NCI-H774 (cell line): ENCODE data around the gene PRRC2A.

ENCODE experiments used
- DNase-seq: peaks from one replicate; lab custom pipeline; 2025; lab: John Stamatoyannopoulos, UW

Gene PRRC2A

DNA sequence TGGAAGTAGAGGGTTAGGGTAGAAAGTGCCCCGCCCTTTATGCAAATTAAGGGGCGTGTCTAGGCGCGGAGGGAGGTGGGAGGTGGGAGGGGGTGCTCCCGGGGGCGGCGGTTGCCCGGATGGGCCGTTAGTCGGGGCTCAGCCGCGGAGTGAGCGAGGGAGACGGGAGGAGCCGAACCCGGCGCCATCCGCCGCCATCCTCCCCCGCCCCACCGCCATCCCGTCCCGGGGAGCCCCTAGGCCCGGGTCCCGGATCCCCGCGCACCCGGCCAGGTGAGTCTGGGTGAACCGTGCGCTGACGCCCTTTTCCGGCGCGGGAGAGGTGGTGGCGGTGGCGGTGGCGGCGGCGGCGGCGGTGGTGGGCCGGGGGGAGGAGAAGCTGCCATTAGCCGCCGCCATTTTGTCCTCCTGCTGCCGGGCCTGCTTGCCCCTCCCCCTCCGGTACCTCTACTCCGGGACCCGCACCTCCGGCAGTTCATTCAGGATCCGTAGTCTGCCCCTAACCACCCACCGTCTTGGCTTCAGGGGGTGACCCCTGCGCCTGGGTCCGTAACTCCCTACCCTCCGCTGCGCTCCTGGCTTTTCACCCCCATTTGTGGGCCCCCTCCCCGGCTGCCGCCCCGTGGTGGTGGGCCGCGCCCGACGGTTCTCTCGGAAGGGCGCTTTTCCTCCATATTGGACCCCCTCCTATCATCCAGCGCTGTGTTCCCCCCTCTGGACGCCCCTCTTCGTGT, at the start of gene PRRC2A:
Gene PRRC2A (plus strand): TSS at position 130 of the 734 bp plus-strand sequence. CDS start 2,075 bp downstream, outside the sequence.
- DNase-seq = peak; percentile 82

DNA sequence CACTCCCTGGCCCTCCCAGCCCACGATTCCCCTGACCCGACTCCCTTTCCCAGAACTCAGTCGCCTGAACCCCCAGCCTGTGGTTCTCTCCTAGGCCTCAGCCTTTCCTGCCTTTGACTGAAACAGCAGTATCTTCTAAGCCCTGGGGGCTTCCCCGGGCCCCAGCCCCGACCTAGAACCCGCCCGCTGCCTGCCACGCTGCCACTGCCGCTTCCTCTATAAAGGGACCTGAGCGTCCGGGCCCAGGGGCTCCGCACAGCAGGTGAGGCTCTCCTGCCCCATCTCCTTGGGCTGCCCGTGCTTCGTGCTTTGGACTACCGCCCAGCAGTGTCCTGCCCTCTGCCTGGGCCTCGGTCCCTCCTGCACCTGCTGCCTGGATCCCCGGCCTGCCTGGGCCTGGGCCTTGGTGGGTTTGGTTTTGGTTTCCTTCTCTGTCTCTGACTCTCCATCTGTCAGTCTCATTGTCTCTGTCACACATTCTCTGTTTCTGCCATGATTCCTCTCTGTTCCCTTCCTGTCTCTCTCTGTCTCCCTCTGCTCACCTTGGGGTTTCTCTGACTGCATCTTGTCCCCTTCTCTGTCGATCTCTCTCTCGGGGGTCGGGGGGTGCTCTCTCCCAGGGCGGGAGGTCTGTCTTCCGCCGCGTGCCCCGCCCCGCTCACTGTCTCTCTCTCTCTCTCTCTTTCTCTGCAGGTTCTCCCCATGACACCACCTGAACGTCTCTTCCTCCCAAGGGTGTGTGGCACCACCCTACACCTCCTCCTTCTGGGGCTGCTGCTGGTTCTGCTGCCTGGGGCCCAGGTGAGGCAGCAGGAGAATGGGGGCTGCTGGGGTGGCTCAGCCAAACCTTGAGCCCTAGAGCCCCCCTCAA, 48.2 kb upstream of the PRRC2A start, which contains the start of gene LTA:
Gene LTA (plus strand): TSS at position 249 of the 871 bp plus-strand sequence. CDS start 454 bp downstream, at position 703.
- no peak for DNase-seq

DNA sequence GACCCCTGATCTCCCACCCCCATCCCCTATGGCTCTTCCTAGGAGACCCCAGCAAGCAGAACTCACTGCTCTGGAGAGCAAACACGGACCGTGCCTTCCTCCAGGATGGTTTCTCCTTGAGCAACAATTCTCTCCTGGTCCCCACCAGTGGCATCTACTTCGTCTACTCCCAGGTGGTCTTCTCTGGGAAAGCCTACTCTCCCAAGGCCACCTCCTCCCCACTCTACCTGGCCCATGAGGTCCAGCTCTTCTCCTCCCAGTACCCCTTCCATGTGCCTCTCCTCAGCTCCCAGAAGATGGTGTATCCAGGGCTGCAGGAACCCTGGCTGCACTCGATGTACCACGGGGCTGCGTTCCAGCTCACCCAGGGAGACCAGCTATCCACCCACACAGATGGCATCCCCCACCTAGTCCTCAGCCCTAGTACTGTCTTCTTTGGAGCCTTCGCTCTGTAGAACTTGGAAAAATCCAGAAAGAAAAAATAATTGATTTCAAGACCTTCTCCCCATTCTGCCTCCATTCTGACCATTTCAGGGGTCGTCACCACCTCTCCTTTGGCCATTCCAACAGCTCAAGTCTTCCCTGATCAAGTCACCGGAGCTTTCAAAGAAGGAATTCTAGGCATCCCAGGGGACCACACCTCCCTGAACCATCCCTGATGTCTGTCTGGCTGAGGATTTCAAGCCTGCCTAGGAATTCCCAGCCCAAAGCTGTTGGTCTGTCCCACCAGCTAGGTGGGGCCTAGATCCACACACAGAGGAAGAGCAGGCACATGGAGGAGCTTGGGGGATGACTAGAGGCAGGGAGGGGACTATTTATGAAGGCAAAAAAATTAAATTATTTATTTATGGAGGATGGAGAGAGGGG, 47.0 kb upstream of the PRRC2A start:
- DNase-seq = no peak

DNA sequence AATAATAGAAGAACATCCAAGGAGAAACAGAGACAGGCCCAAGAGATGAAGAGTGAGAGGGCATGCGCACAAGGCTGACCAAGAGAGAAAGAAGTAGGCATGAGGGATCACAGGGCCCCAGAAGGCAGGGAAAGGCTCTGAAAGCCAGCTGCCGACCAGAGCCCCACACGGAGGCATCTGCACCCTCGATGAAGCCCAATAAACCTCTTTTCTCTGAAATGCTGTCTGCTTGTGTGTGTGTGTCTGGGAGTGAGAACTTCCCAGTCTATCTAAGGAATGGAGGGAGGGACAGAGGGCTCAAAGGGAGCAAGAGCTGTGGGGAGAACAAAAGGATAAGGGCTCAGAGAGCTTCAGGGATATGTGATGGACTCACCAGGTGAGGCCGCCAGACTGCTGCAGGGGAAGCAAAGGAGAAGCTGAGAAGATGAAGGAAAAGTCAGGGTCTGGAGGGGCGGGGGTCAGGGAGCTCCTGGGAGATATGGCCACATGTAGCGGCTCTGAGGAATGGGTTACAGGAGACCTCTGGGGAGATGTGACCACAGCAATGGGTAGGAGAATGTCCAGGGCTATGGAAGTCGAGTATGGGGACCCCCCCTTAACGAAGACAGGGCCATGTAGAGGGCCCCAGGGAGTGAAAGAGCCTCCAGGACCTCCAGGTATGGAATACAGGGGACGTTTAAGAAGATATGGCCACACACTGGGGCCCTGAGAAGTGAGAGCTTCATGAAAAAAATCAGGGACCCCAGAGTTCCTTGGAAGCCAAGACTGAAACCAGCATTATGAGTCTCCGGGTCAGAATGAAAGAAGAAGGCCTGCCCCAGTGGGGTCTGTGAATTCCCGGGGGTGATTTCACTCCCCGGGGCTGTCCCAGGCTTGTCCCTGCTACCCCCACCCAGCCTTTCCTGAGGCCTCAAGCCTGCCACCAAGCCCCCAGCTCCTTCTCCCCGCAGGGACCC, 46.1 kb upstream of the PRRC2A start:
- no peak for DNase-seq

DNA sequence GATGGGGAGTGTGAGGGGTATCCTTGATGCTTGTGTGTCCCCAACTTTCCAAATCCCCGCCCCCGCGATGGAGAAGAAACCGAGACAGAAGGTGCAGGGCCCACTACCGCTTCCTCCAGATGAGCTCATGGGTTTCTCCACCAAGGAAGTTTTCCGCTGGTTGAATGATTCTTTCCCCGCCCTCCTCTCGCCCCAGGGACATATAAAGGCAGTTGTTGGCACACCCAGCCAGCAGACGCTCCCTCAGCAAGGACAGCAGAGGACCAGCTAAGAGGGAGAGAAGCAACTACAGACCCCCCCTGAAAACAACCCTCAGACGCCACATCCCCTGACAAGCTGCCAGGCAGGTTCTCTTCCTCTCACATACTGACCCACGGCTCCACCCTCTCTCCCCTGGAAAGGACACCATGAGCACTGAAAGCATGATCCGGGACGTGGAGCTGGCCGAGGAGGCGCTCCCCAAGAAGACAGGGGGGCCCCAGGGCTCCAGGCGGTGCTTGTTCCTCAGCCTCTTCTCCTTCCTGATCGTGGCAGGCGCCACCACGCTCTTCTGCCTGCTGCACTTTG, 45.1 kb upstream of the PRRC2A start, which contains the start of gene TNF:
Gene TNF (plus strand): TSS at position 231 of the 567 bp plus-strand sequence. CDS start 177 bp downstream, at position 408.
- DNase-seq = no peak

DNA sequence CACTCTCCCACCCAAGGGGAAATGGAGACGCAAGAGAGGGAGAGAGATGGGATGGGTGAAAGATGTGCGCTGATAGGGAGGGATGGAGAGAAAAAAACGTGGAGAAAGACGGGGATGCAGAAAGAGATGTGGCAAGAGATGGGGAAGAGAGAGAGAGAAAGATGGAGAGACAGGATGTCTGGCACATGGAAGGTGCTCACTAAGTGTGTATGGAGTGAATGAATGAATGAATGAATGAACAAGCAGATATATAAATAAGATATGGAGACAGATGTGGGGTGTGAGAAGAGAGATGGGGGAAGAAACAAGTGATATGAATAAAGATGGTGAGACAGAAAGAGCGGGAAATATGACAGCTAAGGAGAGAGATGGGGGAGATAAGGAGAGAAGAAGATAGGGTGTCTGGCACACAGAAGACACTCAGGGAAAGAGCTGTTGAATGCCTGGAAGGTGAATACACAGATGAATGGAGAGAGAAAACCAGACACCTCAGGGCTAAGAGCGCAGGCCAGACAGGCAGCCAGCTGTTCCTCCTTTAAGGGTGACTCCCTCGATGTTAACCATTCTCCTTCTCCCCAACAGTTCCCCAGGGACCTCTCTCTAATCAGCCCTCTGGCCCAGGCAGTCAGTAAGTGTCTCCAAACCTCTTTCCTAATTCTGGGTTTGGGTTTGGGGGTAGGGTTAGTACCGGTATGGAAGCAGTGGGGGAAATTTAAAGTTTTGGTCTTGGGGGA, 44.4 kb upstream of the PRRC2A start:
- DNase-seq = no peak

DNA sequence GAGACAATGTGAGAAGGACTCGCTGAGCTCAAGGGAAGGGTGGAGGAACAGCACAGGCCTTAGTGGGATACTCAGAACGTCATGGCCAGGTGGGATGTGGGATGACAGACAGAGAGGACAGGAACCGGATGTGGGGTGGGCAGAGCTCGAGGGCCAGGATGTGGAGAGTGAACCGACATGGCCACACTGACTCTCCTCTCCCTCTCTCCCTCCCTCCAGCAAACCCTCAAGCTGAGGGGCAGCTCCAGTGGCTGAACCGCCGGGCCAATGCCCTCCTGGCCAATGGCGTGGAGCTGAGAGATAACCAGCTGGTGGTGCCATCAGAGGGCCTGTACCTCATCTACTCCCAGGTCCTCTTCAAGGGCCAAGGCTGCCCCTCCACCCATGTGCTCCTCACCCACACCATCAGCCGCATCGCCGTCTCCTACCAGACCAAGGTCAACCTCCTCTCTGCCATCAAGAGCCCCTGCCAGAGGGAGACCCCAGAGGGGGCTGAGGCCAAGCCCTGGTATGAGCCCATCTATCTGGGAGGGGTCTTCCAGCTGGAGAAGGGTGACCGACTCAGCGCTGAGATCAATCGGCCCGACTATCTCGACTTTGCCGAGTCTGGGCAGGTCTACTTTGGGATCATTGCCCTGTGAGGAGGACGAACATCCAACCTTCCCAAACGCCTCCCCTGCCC, 43.5 kb upstream of the PRRC2A start:
- no peak for DNase-seq

DNA sequence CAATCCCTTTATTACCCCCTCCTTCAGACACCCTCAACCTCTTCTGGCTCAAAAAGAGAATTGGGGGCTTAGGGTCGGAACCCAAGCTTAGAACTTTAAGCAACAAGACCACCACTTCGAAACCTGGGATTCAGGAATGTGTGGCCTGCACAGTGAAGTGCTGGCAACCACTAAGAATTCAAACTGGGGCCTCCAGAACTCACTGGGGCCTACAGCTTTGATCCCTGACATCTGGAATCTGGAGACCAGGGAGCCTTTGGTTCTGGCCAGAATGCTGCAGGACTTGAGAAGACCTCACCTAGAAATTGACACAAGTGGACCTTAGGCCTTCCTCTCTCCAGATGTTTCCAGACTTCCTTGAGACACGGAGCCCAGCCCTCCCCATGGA, 42.9 kb upstream of the PRRC2A start:
- no peak for DNase-seq

DNA sequence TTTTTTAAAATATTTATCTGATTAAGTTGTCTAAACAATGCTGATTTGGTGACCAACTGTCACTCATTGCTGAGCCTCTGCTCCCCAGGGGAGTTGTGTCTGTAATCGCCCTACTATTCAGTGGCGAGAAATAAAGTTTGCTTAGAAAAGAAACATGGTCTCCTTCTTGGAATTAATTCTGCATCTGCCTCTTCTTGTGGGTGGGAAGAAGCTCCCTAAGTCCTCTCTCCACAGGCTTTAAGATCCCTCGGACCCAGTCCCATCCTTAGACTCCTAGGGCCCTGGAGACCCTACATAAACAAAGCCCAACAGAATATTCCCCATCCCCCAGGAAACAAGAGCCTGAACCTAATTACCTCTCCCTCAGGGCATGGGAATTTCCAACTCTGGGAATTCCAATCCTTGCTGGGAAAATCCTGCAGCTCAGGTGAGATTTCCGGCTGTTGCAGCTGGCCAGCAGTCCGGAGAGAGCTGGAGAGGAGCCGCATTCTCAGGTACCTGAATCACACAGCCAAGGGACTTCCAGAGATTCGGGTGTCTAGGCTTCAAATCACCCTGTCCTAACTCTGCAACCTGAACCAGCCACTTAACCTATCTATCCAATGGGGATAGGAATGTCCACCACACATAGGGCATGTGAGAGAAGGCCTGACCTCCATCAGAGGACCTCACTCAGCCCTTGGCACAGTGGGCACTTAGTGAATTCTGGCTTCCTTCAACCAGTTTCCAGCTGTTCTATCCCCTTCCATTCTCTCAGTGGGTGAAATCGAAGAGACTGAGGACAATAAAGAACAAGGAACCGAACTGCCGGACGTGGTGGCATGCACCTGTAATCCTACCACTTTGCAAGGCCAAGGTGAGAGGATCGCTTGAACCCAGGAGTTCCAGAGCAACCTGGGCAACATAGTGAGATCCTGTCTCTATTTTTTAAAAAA, 42.1 kb upstream of the PRRC2A start:
- DNase-seq = no peak

DNA sequence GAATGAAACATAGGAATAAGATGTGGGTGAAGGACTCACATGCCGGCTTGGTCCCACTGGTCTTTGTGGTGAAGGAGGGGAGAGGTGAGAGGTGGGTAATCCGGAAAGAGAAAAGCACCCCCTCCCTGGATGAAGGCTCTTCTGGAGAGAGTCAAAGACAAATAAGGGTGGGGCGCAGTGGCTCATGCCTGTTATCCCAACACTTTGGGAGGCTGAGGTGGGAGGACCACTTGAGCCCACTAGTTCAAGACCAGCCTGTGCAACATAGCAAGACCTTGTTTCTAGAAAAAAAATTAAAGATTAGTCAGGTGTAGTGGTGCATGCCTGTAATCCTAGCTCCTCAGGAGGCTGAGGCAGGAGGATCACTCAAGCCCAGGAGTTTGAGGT, 41.4 kb upstream of the PRRC2A start:
- no peak for DNase-seq

DNA sequence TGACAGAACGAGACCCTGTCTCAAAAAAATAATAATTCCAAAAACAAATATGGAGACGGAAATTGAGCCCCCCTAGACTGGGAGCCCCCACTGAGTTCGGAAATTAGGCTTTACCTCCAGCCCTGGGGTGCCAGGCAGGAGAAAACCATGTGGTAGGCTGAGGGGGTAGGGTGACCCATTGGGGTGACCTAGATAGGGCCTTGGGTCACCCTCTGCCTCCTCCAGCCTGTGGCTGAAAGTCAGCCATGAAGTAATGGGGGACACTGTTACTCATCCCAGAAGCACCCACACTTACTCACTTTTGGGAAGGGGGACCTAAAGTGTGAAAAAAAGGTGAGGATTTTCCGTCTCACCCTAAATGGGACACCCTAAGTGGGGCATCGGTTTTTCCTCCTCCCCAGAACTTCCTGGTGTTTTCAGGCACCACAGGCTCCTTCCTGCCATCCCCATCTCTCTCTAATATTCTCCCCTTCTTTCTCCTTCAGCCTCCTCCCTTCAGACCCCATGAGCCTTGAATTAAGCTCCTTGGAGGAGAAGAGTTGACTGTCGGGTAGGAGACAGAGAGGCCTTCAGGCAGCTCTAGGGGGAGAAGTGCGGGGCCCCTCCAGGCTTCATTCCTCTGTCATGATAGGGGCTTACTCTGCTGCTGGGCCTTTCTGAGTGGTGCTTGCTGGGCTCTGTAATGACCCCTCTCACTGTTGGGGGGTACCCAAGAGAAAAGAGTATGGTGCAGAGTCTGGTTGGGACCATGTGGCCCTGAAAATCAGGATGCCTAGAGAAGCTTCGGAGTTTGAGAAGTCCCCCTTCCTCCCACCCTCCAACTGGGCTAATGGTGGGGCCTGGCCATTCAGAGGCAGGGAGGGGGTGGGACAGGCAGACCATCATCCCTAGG, 40.7 kb upstream of the PRRC2A start:
- DNase-seq = no peak

DNA sequence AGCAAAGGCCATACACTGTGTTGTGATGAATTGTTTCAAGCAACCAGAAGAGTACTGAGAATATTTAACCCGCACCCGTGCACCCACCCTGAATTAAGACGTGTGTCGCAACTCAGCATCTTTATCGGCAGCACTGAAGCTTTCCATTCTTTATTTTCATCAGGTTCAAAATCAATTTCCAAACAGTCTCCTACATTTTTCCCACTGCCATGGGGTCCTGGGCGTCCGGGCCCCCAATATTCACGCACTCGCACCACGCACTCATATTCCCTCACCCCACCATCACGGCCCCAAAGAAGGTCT, 40.1 kb upstream of the PRRC2A start:
- DNase-seq = no peak

DNA sequence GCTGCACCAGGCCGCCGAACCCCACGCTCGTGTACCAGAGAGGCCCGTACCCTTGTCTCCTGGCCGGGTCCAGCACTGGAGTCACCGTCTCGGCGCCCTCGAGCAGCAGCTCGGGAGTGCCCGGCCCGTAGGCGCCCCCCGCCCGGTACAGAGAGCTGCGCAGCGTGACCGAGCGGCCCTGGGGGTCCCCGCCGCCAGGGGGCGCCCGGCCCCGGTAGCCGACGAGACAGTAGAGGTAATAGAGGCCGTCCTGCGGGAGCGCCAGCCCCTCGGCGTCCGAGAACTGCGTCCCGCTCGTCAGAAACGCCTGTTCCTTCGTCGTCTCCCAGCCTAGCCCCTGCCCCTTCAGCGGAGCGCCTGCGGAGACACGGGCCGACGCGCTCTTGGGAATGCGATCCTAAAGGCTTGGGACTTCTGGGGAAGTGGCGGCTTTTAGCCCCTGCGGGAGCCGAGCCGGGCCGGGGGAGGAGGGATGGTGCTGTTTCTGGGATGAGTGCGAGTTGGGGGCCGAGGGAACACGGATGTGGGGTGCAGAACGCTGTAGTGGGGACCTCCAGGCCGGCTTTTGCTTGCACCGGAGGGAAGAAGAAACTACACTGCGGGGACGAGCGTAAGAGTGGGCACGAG, 39.6 kb upstream of the PRRC2A start:
- DNase-seq = peak; percentile 49

DNA sequence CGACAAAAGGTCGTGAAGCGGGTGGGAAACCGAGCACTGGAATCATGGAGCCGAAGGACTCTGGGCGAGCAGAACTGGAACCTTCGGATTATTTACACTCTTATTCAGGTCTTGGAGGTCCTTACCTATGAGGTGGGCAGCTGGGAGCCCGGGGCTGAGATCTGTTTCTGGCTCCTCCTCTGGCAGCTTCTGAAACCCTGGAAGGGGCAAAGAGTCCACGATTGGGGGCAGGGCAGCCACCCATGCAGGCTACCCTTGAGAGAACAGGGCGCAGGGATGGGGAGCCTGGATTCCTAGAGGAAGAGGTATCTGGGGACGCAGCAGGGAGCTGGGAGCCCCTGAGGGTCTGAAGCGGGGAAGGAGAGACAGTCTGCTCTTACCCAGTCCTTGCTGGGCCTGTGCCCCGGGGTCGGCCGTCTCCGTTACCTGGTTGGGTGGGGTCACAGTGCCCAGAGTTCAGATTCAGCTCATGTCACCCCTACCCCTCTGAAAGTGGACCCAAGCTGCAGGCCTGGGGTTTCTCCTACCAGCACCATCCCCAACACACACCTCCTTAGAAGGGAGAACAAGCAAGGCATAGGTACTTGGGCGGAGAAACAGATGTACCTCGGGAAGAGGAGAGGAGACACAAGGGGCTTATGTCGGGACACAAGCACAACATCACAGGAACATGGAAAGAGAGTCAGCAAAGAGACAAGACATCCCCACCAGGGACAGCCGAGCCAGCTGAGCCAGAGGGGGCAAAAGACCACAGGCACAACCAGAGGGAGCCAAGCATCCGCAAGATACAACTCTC, 38.9 kb upstream of the PRRC2A start:
- no peak for DNase-seq

DNA sequence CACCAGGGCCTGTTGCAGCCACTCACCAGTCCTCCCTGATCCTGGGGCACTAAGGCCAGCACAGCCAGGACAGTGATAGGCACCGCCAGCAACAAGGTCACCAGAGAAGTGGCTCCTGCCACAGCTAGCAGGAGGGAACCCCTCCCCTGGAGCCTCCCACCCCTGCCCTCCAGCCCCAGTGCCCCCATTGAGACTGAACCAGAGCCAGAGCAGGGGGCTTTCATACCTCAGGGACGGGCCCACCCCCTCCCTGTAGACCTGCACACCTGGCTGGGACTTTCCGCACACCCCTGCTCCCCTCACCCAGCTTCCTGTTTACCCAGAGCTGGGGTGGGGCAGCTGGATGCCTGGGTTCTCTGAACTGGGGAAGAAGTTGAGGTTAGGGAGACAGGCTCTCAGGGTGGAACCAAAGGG, 38.3 kb upstream of the PRRC2A start, which contains the start of gene LTB:
Gene LTB (minus strand): TSS at position 195 of the 414 bp plus-strand sequence. CDS start 7 bp downstream, at position 188.
- DNase-seq = no peak

DNA sequence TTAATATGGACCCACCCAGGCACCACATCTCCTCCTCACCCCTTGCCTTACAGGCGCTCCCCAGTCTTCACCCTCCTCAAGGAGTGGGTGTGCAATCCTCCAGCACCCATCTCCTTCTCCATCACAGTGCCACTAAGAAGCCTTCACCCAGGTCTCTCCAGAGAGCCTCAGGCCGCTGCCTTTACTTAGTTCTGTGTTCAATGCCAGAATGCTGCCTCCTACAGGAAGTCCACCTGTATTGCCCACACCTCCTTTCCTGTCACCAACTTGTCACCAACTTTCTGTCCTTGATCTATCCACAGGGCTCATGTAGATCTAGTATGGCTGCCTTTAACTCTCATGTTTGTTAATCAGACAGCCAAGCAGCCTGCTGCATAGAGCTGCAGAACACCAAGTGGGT, 35.0 kb upstream of the PRRC2A start:
- no peak for DNase-seq
